GM19238 (cell line): Measurements from ENCODE around the gene IL17REL.

ENCODE experiments used
- DNase-seq: peaks from one replicate; pipeline ENCODE4 v3.0.0; 2011; ENCODE audit warnings: low spot score; ENCODE audit not compliant: insufficient read length

The IL17REL gene

DNA sequence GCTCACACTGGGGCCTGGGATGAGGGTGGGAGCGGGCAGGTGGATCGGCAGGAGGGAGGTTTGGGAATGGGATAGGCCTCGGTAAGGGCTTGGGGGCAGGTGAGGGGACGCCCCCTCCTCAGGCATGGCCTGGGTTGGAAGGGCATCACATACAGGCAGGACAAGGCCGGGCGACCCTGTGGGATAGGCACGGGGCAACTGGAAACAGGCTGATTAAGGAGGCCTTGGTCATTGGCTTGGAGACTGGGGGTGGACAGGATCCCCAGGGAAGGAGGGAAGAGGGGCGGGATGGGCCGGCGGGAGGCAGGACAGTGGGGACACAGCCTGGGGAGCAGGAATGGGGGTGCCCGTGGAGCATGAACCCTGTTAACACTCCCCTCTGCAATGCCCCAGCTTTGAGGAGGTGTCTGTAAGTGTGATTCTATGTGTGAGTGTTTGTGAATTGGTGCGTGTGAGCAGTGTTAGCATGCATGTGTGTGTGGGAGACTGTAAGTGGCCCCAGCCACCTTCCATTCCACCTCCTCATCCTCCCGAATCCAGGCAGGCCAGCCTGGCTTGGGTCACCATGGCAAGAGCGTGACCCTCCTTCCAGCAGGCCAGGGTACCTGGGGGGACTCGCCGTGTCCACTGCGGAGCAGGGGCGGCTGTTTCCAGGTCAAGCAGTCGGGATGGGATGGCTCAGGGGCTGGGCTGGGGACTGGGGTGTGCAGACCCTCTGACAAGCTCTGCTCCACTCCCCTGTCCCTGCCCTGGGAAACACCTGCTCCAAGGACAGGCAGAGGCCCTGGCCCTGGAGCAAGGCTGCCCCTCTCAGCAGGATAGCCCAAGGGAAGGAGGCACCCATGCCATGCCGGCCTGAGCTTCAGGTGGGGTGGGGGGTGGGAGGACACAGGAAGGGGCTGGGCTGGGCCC lies 55.4 kb downstream of the IL17REL start:
- no peak for DNase-seq

DNA sequence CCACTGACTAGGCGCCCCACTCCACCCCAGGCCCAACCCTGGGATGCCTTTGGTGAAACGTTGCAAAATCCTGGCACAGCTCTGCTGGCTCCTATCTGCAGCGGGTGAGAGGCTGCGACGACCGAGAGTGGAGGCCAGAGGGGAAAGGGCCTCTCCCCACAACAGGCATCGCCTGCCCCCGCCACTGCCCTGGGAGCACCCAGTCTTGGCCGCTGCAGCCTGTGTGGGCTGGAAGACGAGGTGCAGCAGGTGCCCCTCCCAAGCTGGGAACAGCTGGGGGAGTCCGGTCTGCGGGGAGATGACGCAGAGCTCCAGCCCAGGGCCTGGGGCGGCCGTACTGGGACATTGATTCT lies 56.2 kb downstream of the IL17REL start:
- DNase-seq, result no peak

DNA sequence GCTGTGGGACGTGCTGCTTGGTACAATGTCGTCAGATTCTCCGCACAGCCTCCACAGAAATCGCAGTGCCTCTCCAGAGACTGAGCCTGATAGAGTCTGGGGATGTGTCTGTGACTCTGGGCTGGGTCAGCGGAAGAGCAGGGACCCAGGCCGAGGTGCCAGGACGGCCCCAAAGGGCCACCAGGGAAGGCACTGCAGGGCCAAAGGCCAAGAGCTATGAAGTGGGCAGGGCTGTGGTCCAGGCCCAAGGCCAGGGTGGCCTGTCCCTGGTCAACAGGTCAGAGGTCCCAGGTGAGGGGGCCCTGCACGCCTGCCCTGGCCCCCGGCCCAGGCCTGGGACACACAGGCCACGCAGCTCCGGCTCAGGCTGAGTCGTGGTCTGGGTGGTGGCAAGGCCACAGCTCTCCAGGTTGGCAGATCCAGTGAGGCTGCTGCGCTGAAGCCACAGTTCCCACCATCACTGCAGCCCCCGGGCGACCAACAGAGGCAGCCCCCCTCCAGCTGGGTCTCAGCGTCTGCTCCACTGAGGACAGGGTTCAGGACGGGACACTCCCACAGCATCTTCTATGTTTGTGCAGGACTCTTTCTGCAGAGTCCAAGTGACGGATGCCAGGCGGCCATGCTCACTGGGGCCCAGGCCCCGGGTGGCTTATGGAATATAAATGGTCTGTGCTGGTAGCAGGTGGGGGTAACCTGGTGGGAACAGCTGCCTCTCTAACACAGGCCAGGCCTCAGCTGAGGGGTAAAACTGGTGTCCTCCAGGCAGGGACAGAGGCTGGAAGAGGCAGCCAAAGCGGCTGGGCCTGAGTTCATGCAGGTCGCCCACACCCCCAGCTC lies 56.8 kb downstream of the IL17REL start:
- DNase-seq, result no peak

DNA sequence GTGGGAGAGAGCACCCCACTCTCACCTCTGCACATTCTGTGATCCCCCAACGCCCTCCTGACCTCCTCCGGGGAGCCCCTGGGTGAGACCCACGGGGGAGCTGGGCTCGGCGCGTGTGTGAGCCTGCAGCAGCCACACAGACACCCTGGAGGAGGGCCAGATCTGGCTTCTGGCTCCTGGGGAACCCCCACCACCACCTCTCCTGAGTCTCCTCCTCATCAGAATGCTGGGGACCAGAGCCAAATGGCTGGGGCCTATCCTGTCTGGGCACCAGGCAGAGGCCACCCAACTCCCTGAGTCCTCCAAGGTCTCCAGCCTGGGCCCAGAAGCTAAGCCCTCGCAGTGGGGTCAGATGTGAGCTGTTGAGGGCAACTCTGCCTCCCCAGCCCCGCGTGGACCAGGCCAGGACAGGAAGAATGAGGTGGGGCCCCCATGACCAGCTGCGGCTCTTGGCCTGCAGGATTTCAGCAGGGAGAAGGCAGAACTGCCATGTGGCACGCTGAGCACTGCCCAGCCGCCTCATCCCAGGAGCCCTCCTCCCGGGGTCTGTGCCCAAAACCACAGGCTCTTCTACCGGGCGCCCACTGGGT lies 57.5 kb downstream of the IL17REL start:
- DNase-seq, result no peak

DNA sequence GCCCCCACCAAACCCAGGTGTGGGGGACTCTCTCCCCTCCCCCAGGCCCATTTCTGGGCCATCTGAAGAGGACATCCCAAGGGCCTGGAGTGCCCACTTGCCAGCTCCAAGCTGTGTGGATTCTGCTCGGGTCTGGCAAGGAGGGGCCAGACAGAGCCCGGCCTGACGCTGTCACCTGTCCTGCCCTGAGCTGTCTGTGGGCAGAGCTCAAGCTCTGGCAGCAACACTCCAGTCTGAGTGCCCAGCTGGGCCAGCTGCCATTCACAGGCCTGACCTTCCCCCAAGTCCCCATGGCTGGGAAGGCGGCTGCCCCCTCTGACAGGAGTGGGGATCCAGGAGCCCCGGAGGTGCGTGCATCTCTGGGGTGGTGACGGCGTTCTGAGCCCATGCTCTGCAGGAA lies 58.2 kb downstream of the IL17REL start:
- no peak for DNase-seq

DNA sequence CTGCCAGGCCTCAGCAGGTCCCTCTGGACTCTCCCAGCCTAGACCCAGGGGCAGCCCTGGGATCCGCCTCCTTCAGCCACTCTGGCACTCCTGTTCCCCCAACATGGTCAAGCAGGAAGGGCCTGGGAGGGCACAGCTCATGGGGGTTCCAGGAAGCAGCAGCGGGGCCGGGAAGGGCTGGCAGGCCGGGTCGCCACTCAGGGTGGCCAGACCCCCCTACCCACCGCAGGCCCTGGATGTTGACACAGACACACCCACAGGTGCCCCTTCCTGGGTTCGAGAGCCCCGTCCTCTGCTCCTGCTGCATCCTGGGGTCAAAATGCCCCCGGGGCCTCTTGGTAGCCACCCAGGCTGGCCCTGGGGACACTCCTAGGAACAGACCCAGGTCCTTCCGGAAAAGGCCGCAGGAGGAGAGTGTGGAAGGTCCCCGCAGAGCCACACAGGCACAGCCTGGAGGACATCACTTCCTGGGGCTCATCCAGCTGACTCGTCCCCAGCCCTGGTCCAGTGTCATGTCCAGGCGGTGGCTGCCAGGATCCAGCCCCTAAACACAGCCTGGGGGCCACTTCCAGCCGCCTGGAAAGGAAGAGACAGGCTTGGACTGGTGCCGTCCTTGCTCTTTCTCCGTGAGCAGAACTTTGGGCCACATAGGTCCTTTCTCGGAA lies 58.8 kb downstream of the IL17REL start:
- no peak for DNase-seq

DNA sequence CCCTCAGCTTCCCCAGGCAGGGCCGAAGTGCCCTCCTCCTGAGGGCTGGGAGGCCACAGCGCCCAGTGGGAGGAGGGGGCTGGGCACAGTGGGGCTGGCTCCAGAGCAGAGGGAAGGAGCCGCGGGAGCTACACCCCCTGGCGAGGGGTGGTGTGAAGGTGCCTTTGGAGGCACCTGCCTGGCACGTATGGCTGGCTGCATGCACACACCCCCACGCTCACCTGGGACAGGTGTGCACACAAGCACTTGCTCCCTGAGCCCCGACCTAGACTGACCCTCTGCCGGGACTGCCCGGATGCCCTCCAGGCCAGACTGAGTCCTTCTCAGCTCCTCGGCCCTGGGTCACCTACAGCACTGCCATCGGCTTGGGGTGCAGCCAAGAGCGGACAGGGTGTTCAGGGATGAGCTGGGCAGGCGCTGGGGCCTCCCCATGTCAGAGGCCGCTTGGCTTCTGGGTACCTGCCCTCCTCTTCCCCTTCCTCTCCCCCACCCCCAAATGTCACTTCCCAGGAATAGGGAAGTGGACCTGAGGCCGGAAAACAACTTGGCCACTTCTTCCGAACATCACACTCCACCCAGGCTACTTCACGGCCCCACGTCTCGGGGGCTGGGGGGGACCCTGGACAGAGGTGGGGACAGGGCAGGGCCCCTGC lies 59.4 kb downstream of the IL17REL start:
- no peak for DNase-seq

DNA sequence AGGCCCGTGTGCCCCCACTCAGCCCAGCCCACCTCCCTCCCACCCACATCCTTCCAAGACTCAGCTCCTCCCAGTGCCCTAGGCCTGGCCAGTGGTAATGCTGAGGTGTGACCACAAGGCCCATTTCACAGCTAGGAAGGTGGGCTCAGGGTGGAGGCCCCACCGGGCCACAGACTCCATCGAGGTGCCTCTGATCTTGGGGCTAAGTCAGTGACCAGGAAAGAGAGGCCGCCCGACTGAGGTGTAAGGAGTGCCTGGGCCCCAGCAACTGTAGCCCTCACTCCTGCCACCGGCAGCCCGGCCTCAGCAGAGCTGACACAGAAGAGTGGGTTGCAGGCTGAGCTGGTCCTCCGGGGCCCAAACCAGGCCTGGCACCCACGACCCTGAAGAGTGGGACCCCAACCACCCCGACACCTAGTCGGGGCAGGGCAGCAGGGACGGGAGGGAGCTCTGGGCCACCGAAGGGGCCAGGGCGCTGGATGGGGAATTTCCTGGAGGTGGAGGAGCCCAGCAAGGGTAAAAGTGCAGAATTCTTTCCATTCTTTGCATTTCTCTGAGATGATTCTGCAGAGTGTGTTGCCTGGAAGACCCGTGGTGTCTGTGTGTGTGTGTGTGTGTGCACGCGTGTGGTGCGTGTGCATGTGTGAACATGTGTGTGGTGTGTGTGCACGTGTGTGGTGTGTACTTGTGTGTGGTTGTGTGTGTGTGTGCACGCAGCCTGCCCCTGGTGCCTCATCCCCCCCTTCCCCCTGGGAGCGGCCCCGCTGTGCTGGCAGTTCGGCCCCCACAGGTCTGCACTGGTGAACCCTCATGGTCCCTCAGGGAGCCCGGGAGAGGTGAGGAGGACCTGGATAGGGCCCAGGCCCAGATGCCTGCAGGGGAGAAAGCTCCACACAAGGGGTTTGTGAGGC lies 60.3 kb downstream of the IL17REL start:
- no peak for DNase-seq

DNA sequence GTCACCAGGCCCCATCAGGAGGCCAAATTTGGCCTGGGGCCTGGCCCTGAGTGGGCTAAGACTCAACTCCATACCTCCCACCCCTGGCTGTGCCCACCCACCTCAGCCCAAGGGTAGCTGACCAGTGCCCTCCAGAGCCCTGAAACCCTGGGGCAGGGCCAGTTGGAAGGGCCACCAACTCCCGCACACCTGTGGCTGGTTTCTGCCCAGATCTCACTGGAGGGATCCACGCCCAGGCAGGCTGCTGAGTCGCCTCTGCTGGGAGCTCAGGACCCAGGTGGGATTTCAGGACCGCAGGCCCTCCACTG lies 60.9 kb downstream of the IL17REL start:
- DNase-seq, result no peak

DNA sequence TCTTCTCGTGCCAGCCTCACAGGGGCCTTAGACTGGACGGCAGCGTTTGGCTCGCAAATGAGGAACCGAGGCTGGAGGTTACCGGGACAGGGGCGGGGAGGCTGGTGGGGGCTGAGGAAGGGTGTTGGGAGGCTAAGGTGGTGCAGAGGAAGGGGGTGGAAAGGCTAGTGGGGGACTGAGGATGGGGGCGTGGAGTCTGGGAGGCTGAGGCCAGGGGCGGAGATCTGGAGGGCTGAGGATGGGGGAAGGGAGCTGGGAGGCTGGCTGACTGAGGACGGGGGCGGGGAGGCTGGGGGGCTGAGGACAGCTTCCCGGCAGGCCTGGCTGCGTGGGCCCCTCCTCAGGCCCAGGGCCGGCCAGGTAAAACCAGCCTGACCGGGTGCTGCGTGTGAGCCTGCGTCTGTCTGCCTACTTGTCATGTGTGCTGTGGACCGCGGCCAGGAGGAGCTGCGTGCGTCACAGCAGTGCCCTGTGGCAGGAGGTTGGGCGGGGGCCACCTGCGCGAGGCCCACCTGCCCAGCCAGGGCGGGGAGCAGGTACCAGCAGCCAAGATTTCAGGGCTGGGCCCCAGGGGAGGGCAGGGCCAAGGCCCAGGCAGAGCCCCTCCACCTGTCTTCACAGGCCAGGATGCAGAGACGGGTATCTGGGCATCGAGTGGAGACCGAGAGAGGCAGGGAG lies 61.4 kb downstream of the IL17REL start:
- no peak for DNase-seq

DNA sequence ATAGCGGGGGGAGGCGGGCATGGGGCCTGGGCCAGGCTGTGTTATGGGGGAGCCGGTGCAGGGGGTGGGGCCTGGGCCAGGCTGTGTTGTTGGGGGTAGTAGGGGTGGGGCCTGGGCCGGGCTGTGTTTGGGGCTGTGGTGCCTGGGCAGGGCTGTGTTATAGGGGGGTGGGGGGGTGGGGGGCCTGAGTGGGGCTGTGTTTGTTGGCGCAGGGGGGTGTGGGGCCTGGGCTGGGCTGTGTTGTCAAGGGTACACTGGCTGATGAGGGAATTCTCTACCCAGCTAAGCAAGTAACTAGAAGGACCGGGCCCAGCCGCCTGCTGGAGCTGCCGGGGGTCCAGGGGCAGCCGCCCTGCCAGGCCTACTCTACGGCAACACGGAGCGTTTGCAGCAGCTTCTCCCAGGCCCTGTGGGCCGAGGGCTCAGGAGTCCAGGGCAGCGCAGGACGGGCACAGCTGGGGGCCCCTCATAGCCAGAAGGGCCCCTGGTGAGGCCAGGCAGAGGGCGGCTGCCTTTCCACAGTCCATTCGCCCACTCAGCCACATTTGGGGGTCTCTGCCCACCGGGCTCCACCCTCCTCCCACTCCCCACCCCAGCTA lies 62.1 kb downstream of the IL17REL start:
- DNase-seq, result no peak

DNA sequence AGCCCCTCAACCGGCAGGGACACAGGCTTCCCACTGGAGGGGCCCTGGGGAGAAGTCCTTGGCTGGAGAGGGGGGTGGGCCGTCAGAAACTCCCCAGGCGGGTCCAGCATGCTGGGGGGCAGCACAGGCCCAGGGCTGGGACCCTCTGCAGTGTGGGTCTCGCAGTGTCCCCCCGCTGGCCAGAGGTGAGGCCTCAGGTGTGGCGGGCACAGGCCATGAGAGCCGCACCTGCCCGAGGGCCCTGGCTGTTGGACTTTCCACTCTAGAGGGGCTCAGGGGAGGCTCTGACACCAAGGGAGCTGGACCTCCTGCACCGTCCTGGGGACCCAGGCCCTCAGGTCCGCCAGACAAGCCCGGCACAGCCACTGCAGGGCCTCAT lies 62.7 kb downstream of the IL17REL start:
- DNase-seq, result no peak

DNA sequence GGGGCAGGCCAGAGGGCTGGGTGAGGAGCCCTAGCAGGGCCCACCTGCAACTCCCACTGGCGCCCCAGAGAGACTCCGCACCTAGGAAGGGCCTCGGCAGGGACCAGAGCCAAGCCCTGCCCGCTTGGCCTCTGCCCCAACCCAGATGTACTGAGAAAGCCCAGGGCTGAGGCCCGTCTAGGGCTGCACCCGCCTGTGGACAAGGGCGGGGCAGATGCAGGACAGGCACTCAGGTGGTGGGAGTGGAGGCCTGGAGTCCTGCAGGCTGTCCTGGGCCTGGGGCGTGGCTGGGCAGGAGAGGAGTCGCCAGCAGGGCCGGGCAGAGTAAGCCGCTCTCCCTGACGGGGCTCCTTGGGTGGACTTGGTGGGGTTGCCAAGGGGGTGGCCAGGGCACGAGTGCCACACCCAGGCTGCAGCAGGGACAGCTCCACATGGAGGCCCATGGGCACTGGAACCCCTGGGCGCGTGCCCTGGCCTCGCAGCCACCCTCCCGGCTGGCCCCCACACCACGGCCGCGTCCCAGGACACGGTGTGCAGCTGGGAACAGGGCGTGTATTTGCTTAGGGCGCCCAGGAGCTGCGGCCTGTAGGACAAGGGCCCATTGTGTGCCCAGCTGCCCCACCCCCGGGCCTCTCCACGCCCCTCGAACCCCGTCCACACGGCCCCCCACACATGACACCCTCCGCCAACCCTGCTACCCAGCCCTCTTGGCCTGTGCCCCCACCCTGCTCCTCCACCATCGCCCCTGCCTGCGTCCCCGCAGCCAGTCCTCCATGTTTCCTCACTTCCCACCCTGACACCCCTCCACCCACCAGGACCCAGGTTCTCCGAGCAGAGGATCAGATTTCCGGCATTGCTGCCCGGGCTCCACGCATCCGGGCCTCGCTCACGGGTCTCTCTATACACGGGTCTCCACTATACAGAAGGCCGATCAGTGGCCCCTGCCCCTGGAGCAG lies 63.3 kb downstream of the IL17REL start:
- no peak for DNase-seq

DNA sequence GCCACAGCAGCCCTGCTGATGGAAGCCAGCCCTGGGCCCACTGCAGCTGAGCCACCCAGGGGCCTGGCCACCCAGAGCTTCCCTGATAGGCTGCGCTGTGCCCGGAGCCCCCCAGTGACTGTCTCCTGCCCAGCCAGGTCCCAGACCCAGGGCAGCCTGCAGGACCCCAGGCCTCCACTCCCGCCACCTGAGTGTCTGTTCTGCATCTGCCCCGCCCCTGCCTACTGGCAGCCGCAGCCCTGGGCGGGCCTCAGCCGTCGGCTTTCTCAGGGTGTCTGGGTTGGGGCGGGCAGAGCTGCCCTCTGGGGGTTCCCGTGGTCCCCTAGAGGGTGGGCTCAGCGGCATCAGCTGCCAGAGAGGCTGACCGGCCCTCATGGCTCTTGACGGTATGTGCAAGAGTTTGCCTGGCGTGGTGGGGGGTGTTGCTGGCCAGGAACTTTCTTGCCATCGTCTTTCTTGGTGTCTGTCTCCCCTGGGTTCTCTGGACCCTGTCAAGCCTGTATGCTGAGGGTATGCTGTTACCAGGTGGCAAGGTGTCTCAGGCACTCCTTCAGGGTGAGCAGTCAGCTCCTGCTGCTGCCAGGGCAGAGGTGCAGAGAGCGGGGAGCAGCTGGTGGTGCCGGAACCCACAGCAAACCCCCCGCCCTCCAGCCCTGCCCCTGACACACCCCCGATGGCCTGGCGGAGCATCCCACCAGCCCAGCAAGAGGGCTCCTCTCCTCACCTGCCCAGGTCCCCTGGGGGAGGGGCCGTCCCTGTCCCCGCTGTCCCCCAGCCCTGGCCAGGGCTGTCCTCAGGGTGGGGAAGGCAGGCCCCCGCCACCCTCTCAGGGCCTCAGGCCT lies 64.2 kb downstream of the IL17REL start:
- no peak for DNase-seq

DNA sequence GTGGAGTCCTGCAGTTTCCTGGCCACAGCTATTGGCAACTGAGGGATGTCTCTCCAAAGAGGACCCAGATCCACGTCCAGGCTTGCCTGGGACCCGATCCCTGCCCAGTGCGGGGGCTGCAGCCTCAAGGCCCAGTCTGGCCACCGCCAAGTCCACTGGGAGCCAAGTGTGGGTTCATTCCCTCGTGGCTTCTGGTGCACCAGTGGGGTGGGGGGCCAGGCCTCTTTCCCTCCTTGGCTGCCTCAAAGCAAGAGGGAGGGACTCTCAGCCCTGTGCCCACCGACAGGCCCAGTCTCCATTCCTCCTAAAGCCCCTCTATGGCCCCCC lies 65.3 kb downstream of the IL17REL start:
- no peak for DNase-seq

DNA sequence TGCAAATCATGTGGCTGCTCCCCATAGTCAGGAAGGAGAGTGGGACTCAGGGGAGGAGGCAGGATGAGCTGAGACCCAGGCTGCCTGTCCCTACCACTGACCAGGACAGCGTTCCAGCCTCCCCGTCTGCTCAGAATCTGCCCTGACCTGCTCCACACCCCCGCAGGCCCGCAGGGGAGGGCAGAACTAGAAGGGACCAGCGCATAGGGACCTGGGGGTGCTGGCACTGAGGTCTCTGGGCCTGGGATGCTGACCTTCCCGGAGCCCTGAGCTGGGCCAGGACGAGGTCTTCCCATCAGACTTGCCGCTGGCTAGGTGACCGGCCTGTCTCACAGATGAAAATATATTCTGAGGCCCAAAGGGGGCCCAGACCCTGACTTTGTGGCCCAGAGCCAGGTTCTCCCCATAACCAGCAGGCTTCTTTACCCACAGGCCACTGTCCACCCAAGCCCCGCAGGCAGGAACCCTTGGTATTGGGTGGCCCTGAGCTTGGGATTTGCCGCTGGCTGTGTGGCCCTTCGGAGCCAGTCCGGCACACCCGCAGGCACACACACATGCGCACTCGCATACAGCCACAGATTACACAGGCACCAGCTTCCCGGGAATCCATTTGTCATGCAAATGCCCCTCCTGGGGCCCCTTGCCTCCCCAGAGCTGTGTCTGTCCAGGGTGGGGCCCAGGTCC lies 65.8 kb downstream of the IL17REL start:
- DNase-seq, result no peak
